T47D (cell line): Measurements from ENCODE around the gene CCDC146.

Experiments
- DNase-seq, 2 experiments: peaks; one replicate each; pipeline versions ENCODE4 v3.0.0 to v3.0.0-alpha.2; 2011 to 2012; ENCODE audit warnings: low read depth in 1 of 2, low spot score in 1 of 2
- JUND ChIP-seq: IDR thresholded peaks from 2 replicates; pipeline ENCODE4 v1.6.1; 2012; ENCODE audit warnings: low read depth
- in situ Hi-C: cut with HindIII; loops from 2 replicates; pipeline ENCODE4 v1.10.0; 2016; ENCODE audit warnings: low sequenced_read_pairs, low pct_unique_long_range_greater_than_20kb

Gene CCDC146

GRCh38 chr7:77238703-77239136 is 116.3 kb downstream of the CCDC146 start:
- no peak for DNase-seq
- in situ Hi-C loops: no loop called here
- no peak for TF ChIP-seq JUND

DNA sequence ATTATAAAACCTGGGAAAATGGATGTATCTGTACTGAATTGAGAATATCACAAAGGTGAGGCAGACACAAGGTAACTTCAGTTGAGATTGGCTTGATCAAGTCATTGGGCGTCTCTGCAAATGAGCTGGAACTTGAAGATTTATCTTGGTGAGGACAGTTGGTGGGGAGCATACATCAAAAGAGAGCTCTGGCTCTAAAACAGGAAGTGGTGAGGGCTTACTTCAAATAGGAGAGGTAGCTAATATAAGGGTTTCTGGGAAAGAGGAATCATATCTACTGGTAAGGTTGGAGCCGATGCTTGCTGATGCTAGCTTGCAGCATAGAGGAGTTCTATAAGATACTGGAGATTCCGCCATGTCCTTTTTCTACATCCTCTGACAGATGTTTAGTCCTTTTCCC is 117.1 kb downstream of the CCDC146 start:
- no peak for TF ChIP-seq JUND
- in situ Hi-C loops: no loop called here
- DNase-seq: no peak

DNA sequence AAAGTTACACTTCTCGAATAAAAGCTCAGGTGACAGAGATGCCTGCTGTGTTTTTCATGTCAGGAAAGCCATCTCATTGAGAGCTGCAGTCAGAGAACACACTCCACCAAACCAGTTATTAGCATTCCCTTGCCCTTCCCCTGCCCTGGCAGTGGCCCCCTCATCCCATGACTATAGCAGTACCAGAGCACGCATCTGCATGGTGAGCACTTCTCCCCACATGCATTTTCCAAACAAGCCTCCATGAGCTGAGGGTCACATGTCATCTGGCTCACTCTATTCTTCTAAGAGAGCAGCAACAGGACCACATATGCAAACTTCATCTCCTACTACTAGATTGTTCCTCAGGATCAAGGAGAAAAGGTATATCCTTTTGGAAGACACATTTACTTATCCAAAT is 119.7 kb downstream of the CCDC146 start:
- in situ Hi-C loops: no loop called here
- no peak for TF ChIP-seq JUND
- no peak for DNase-seq

DNA sequence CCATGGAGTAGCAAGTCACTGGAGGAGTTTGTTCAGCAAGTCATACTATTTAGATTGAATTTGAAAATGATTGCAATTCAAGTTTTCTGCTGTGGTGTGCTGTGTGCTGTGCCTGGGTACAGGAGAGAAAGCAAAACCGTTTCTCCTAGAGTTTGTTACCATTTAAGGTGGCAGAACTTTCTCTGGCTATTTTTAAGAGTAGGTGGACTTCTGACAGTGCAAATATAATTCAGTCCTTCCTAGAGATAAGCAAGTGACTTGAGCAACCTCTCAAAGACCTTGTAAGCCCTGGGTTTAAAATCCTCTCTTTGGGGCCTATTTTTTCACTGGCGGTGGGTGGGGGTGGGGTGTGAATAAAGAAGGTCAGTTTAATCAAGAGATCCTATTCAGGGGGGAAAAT is 120.1 kb downstream of the CCDC146 start:
- in situ Hi-C loops: no loop called here
- TF ChIP-seq JUND: no peak
- DNase-seq: no peak

- DNase-seq: no peak
These were observed 122.0 kb downstream of the CCDC146 start for GRCh38 chr7:77244222-77244934.

DNA sequence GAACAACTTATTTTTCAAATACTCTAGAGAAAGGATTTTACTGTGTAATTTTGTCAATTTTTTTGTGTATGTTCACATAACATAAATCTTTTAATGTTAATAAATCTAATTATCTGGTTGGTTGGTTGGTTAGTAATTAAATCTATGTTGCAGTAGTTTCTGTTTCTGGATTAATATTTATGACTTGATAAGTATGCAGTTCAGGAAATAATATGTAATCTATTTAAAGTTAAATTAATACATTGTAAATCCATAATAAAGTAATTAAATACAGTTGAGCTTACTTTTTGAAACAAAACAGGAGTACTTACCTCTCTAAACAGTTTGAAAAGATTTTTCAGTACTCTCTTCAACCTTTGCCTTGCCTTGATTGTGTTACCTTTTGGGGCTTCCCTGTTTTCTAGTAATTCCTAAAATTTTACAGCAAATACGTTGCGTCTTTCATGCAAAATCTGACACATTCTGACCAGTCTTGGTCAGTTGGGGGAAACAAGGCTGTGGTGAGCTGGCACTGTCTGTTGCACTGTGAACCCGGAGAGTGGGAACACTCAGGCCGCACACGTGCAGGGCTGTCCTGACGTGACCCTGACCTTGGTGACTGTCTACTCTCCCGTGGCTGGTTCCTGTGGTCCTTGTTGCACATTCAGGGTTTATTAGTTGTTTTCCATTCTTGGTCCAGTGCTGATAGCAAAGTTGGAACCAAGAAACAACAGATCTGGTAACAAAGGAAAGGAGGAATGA is 122.8 kb downstream of the CCDC146 start:
- no peak for DNase-seq
- TF ChIP-seq JUND: no peak
- in situ Hi-C loops: no loop called here

More at GRCh38 chr7:77244222-77244934, 122.0 kb downstream of the CCDC146 start:
- in situ Hi-C loops: no loop called here
- no peak for TF ChIP-seq JUND

DNA sequence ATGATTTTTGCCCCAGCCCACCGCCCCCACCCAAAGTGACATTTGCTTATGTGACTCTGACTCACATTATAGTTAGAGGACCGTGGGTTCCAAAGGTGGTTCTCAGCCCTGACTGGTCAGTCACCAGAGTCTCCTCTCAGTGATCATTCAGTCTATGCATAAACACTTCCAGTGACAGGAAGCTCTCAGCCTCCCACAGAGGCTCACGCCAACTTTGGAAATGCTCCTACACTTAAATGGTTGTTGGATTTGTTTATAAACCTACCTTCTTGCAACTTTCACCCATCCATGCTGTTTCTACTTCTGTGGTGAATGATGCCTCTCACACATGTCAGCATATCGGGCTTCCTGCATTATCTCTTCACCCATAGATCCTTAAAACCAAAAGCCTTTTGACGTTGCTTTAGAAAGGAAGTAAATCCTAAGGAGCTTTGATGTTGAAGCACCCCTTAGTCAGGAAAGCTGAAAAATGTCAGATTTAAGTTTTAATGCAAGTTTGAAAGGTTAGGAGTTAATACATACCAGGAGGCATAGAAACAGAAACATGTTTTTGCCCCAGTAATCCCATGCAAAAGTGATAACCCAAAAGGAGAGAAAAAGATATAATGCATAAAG is 123.7 kb downstream of the CCDC146 start:
- DNase-seq: no peak
- TF ChIP-seq JUND: no peak
- in situ Hi-C loops: no loop called here

- peak; percentile 41 to 89 for DNase-seq
- no peak for TF ChIP-seq JUND
- in situ Hi-C loops: no loop called here
These were observed 124.9 kb downstream of the CCDC146 start for GRCh38 chr7:77247206-77247850.

- TF ChIP-seq JUND: no peak
- no peak for DNase-seq
- in situ Hi-C loops: no loop called here
These were observed 125.7 kb downstream of the CCDC146 start for GRCh38 chr7:77248154-77248553.

- TF ChIP-seq JUND: no peak
- no peak for DNase-seq
- in situ Hi-C loops: no loop called here
These were observed 130.1 kb downstream of the CCDC146 start for GRCh38 chr7:77252506-77252905.

- TF ChIP-seq JUND: no peak
- in situ Hi-C loops: no loop called here
- no peak for DNase-seq
These were observed 130.7 kb downstream of the CCDC146 start for GRCh38 chr7:77253151-77253550.

DNA sequence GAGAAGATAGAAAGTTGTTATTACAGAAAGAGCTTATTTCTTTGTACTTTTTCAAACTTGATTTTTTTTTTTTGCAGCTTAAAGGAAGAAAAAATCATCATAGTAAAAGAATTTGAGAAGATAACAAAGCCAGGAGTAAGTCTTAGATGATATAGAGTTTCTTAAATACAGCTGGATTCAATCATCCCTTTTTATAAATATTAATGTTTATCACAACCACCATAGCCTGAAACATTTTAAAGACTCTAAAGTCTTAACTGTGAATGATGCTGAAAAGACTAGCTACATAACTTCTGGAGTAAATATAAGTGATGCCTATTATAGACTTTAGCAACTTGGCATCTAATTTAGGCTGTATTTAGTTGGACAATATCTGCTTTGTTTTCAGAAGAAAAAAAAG is 132.0 kb downstream of the CCDC146 start:
- no peak for TF ChIP-seq JUND
- in situ Hi-C loops: no loop called here
- DNase-seq: no peak

GRCh38 chr7:77254915-77255314 is 132.5 kb downstream of the CCDC146 start:
- DNase-seq: no peak
- TF ChIP-seq JUND: no peak
- in situ Hi-C loops: no loop called here
